Measurements from ENCODE around the gene TOP3B. TPM values are rescaled to one million over a fixed set of nuclear protein-coding genes. Genes with fewer than 3 reads are reported as not detected.

Gene TOP3B
- total RNA-seq, 4 donors from 2014 or later: 16.6 to 27.3 (median 22.8) TPM

GRCh38 chr22:22010358-22010757 is 27.8 kb upstream of the TOP3B start:
- TF ChIP-seq CTCF (IDR thresholded peaks at IDR 0.05; ENCODE audit: low read depth): no peak

- TF ChIP-seq CTCF (IDR thresholded peaks at IDR 0.05; ENCODE audit: low read depth): no peak
Measured at GRCh38 chr22:22009661-22010060, 27.1 kb upstream of the TOP3B start.

- TF ChIP-seq CTCF (IDR thresholded peaks at IDR 0.05; ENCODE audit: low read depth): no peak
Measured at GRCh38 chr22:22006596-22006990, 24.0 kb upstream of the TOP3B start.

GRCh38 chr22:22005945-22006595 is 23.5 kb upstream of the TOP3B start:
- TF ChIP-seq CTCF (IDR thresholded peaks at IDR 0.05; ENCODE audit: low read depth): no peak

GRCh38 chr22:22003233-22003632 is 20.6 kb upstream of the TOP3B start:
- no peak for TF ChIP-seq CTCF (IDR thresholded peaks at IDR 0.05; ENCODE audit: low read depth)

- no peak for TF ChIP-seq CTCF (IDR thresholded peaks at IDR 0.05; ENCODE audit: low read depth)
Measured at GRCh38 chr22:22002526-22003055, 20.0 kb upstream of the TOP3B start.

GRCh38 chr22:22001664-22002525 is 19.3 kb upstream of the TOP3B start:
- no peak for TF ChIP-seq CTCF (IDR thresholded peaks at IDR 0.05; ENCODE audit: low read depth)
